Measurements from ENCODE around the gene RBMS3.

GRCh38 chr3:29333576-29333975 is 52.7 kb downstream of the RBMS3 start:
- TF ChIP-seq CTCF (IDR thresholded peaks at IDR 0.05), result no peak
- no peak for TF ChIP-seq POLR2A (IDR thresholded peaks at IDR 0.05)
